GM21528 (cell line): ENCODE measurements around the gene FLACC1.
"Not testable (repeated sequence)": the region's sequence is repeated elsewhere in the genome, so short reads cannot be mapped to it uniquely, and the experiment has no call there.

Source experiments
- ATAC-seq: cut with Tn5 transposase; IDR thresholded peaks from one replicate; pipeline ENCODE4 v1.9.1; 2021; ENCODE audit warnings: mild to moderate bottlenecking, moderate library complexity; ENCODE audit not compliant: unreplicated experiment, low FRiP score

The FLACC1 gene

GRCh38 chr2:201350879-201351278, 6.3 kb downstream of the FLACC1 start:
- ATAC-seq = no peak

- no peak for ATAC-seq
Measured at GRCh38 chr2:201349601-201350000, 7.5 kb downstream of the FLACC1 start.

- ATAC-seq = no peak
Measured at GRCh38 chr2:201348758-201349157, 8.4 kb downstream of the FLACC1 start.

- no peak for ATAC-seq
Measured at GRCh38 chr2:201347138-201347537, 10.0 kb downstream of the FLACC1 start.

- no peak for ATAC-seq
Measured at GRCh38 chr2:201345625-201346213, 11.4 kb downstream of the FLACC1 start.

- ATAC-seq = peak; percentile 83
Measured at GRCh38 chr2:201344663-201345366, 12.3 kb downstream of the FLACC1 start.

GRCh38 chr2:201343559-201343958, 13.6 kb downstream of the FLACC1 start:
- no peak for ATAC-seq

GRCh38 chr2:201342923-201343322, 14.2 kb downstream of the FLACC1 start:
- ATAC-seq = no peak

GRCh38 chr2:201329409-201329808, 27.7 kb downstream of the FLACC1 start:
- no peak for ATAC-seq

- no peak for ATAC-seq
Measured at GRCh38 chr2:201327678-201328077, 29.5 kb downstream of the FLACC1 start.

- ATAC-seq = no peak
Measured at GRCh38 chr2:201322772-201323171, 34.4 kb downstream of the FLACC1 start.

GRCh38 chr2:201320701-201321100, 36.4 kb downstream of the FLACC1 start:
- no peak for ATAC-seq

- ATAC-seq = no peak
Measured at GRCh38 chr2:201320257-201320656, 36.9 kb downstream of the FLACC1 start.

- no peak for ATAC-seq
Measured at GRCh38 chr2:201319511-201319910, 37.6 kb downstream of the FLACC1 start.

GRCh38 chr2:201313362-201313761, 43.8 kb downstream of the FLACC1 start:
- no peak for ATAC-seq

GRCh38 chr2:201308914-201309313, 48.2 kb downstream of the FLACC1 start:
- ATAC-seq = no peak

GRCh38 chr2:201307876-201308275, 49.3 kb downstream of the FLACC1 start:
- ATAC-seq = no peak

- not testable (repeated sequence) for ATAC-seq
Measured at GRCh38 chr2:201299929-201300328, 57.2 kb downstream of the FLACC1 start.

GRCh38 chr2:201298462-201299052, 58.6 kb downstream of the FLACC1 start:
- no peak for ATAC-seq

- ATAC-seq = not testable (repeated sequence)
Measured at GRCh38 chr2:201290457-201291148, 66.5 kb downstream of the FLACC1 start.

- no peak for ATAC-seq
Measured at GRCh38 chr2:201285499-201285898, 71.6 kb downstream of the FLACC1 start.
